Effector memory CD4-positive, alpha-beta T cell (primary cell): ENCODE results near the gene APOL5.
"Not testable (repeated sequence)": the region's sequence is repeated elsewhere in the genome, so short reads cannot be mapped to it uniquely, and the experiment has no call there.

Experiments used
- DNase-seq, 3 donors: peaks; one replicate each; pipeline ENCODE4 v3.0.0-alpha.2; 2020
- H3K27ac ChIP-seq: 2 replicates; pipeline ENCODE4 v1.7.0; 2013; ENCODE audit warnings: mild to moderate bottlenecking, low read length, moderate library complexity; ENCODE audit not compliant: insufficient read depth, poor library complexity, severe bottlenecking
- H3K27me3 ChIP-seq: replicated peaks from 2 replicates; pipeline ENCODE4 v1.7.0; 2013; ENCODE audit warnings: mild to moderate bottlenecking, low read length; ENCODE audit not compliant: insufficient read depth, control insufficient read depth, poor library complexity, severe bottlenecking
- H3K36me3 ChIP-seq: 2 replicates; pipeline ENCODE4 v1.7.0; 2013; ENCODE audit warnings: mild to moderate bottlenecking, low read length, moderate library complexity; ENCODE audit not compliant: control insufficient read depth, insufficient read depth
- H3K4me1 ChIP-seq: 2 replicates; pipeline ENCODE4 v1.7.0; 2013; ENCODE audit warnings: low read length, mild to moderate bottlenecking; ENCODE audit not compliant: control insufficient read depth, insufficient read depth, poor library complexity, severe bottlenecking
- H3K4me3 ChIP-seq: 2 replicates; pipeline ENCODE4 v1.7.0; 2013; ENCODE audit warnings: low read length, low read depth, mild to moderate bottlenecking; ENCODE audit not compliant: insufficient read depth, poor library complexity, severe bottlenecking
- H3K9me3 ChIP-seq: 2 replicates; pipeline ENCODE4 v1.7.0; 2013; ENCODE audit warnings: mild to moderate bottlenecking, low read length, moderate library complexity; ENCODE audit not compliant: control insufficient read depth

APOL5 gene

GRCh38 chr22:35685731-35686130 is 31.9 kb upstream of the APOL5 start:
- Histone ChIP-seq H3K27me3 (no peaks in the 10 kb centered on the region), H3K4me3 (no peak overlapping the region)

GRCh38 chr22:35686298-35686697 is 31.4 kb upstream of the APOL5 start:
- no peak for DNase-seq
- no peaks in the 10 kb centered on the region for H3K4me1 ChIP-seq
- no peak overlapping the region for H3K4me3 ChIP-seq
- H3K27ac ChIP-seq = no peak overlapping the region
- H3K36me3 ChIP-seq = no peaks in the 10 kb centered on the region
- no peaks in the 10 kb centered on the region for H3K27me3 ChIP-seq
- H3K9me3 ChIP-seq = no peaks in the 10 kb centered on the region

More at GRCh38 chr22:35685731-35686130, 31.9 kb upstream of the APOL5 start:
- DNase-seq = no peak
- no peaks in the 10 kb centered on the region for H3K9me3 ChIP-seq
- H3K4me1 ChIP-seq = no peaks in the 10 kb centered on the region
- no peaks in the 10 kb centered on the region for H3K36me3 ChIP-seq
- no peak overlapping the region for H3K27ac ChIP-seq

DNA sequence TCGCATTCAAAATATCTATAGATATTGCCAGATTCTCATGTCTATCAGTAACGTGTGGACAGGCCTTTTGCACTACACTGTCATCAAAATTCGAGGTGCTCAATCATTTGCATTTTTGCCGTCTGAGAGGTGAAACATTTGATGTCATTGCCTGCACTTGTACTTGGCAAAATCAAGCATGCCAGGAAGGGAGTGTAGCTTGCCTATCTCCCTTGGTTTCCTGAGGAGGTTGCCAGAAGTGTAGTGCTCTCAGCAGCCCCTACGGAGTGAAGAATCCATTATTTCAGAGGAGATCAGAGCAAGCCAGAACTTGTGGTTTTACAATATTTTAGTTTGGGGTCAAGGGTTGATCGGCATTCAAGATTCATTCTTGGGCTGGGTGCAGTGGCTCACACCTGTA is 30.2 kb upstream of the APOL5 start:
- H3K27me3 ChIP-seq = no peaks in the 10 kb centered on the region
- H3K4me1 ChIP-seq = no peaks in the 10 kb centered on the region
- H3K4me3 ChIP-seq = no peak overlapping the region
- no peak for DNase-seq
- H3K36me3 ChIP-seq = no peaks in the 10 kb centered on the region
- H3K9me3 ChIP-seq = no peaks in the 10 kb centered on the region
- H3K27ac ChIP-seq = no peak overlapping the region

DNA sequence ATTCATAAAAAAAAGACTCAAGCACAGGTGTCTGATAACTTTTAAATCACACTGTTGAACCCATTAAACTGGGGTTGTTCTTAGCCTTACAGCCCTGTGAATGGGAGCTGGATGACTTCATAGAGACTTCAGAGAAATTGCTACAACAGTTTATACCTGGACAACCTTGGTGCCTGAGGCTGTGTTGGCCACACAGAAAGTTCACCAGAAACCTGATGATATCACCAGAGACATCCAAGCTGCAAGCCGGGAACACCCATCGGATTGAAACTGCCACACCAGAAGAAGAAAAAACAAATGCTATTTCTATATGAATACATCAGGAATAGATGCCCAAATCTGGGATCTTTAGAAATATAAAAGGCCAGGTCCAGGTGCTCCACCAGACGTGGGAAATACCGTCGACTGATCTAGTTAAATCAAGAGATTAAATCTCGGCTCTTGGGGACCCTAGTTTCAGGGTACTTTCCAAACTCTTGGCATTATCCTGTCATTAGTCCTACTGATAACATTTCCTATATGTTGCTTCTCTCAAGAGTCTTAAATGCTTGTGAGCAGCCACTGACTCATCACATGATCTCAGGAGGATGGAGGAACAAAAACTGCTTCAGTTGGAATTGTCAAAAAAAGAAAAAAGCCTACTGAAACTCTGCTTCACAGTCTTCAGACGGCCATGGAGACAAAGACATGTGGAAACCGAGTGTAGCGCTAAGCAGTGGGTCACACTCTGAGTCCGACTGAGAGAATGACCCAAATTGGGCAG is 28.6 kb upstream of the APOL5 start:
- no peaks in the 10 kb centered on the region for H3K27me3 ChIP-seq
- no peak overlapping the region for H3K4me3 ChIP-seq
- H3K36me3 ChIP-seq = no peaks in the 10 kb centered on the region
- H3K27ac ChIP-seq = no peak overlapping the region
- H3K4me1 ChIP-seq = no peaks in the 10 kb centered on the region
- no peak for DNase-seq
- no peaks in the 10 kb centered on the region for H3K9me3 ChIP-seq

DNA sequence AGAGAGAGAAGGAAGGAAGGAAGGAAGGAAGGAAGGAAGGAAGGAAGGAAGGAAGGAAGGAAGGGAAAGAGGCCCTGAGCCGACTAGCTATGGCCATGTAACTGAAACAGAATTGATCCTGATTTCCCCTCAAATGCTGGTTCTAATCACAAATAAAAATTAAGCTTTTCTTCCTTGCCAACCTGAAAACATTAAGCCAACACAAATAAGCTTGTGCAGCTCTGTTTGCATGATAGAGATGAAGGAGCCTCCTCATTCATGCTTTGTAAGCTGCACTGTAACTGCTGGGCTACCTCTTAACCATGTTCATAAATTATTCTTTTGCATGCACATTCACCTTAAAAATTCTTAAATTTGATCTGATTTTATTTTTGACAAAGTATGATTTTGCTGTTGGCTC is 27.7 kb upstream of the APOL5 start:
- Histone ChIP-seq H3K9me3 (no peaks in the 10 kb centered on the region), H3K27ac (no peak overlapping the region), H3K4me1 (no peaks in the 10 kb centered on the region), H3K27me3 (no peaks in the 10 kb centered on the region), H3K36me3 (no peaks in the 10 kb centered on the region), H3K4me3 (no peak overlapping the region)
- no peak for DNase-seq

DNA sequence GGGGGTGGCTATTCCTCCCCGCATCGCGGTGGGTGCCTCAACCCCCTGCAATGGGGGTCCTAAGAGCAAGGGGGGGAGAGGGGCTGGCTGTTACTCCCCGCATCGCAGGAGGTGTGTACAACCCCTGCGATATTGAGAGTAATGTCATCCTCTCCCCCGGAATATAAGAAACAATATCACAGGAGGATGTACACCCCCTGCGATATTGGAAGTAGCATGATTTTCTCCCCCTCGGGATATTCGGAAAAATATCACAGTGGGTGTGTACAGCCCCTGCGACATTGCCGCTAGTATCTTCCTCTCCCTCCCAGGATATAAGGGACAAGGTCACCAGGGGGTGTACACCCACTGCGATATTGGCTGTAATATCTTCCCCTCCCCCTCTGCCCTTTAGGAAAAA is 22.5 kb upstream of the APOL5 start:
- no peak for DNase-seq
- no peaks in the 10 kb centered on the region for H3K27me3 ChIP-seq
- no peaks in the 10 kb centered on the region for H3K4me1 ChIP-seq
- H3K9me3 ChIP-seq = no peaks in the 10 kb centered on the region
- H3K36me3 ChIP-seq = no peaks in the 10 kb centered on the region
- H3K27ac ChIP-seq = no peak overlapping the region
- no peak overlapping the region for H3K4me3 ChIP-seq

- H3K4me3 ChIP-seq = no peak overlapping the region
- H3K27ac ChIP-seq = no peak overlapping the region
- no peaks in the 10 kb centered on the region for H3K36me3 ChIP-seq
- no peaks in the 10 kb centered on the region for H3K4me1 ChIP-seq
- no peaks in the 10 kb centered on the region for H3K9me3 ChIP-seq
- no peak for DNase-seq
- H3K27me3 ChIP-seq = no peaks in the 10 kb centered on the region
Observed at GRCh38 chr22:35697142-35697541, 20.5 kb upstream of the APOL5 start.

- H3K36me3 ChIP-seq, H3K4me1 ChIP-seq, H3K4me3 ChIP-seq, H3K27me3 ChIP-seq, DNase-seq, H3K27ac ChIP-seq, H3K9me3 ChIP-seq: not testable (repeated sequence)
Observed at GRCh38 chr22:35699852-35700251, 17.8 kb upstream of the APOL5 start.

GRCh38 chr22:35703861-35704584 is 13.6 kb upstream of the APOL5 start:
- Histone ChIP-seq H3K4me1 (no peaks in the 10 kb centered on the region), H3K9me3 (no peaks in the 10 kb centered on the region), H3K27me3 (no peaks in the 10 kb centered on the region), H3K4me3 (no peak overlapping the region), H3K27ac (no peak overlapping the region), H3K36me3 (no peaks in the 10 kb centered on the region)
- no peak for DNase-seq

- H3K4me1 ChIP-seq = no peaks in the 10 kb centered on the region
- DNase-seq = no peak
- H3K4me3 ChIP-seq = no peak overlapping the region
- H3K27ac ChIP-seq = no peak overlapping the region
- no peaks in the 10 kb centered on the region for H3K27me3 ChIP-seq
- H3K36me3 ChIP-seq = no peaks in the 10 kb centered on the region
- H3K9me3 ChIP-seq = no peaks in the 10 kb centered on the region
Observed at GRCh38 chr22:35705141-35705540, 12.5 kb upstream of the APOL5 start.
